ENCODE data around the gene NOC4L. TPM values are rescaled to one million over a fixed set of nuclear protein-coding genes. Genes with fewer than 3 reads are reported as not detected.
"Not testable (repeated sequence)": the region's sequence is repeated elsewhere in the genome, so short reads cannot be mapped to it uniquely, and the experiment has no call there.

NOC4L gene
- total RNA-seq, 1 experiment from 2014 or later: 29.8 TPM

- H3K4me1 ChIP-seq (ENCODE audit: control insufficient read depth, insufficient read depth, low read length): 0 out of 2 replicates have a peak, but pooled peaks cover 10% of the 10 kb centered on the region
- no peak overlapping the region for H3K4me3 ChIP-seq (ENCODE audit: low read depth in 2 of 2, low read length in 2 of 2)
- in situ Hi-C loops (cut with HindIII; ENCODE audit: low pct_unique_long_range_greater_than_20kb, low sequenced_read_pairs): no loop called here
- no peaks in the 10 kb centered on the region for H3K36me3 ChIP-seq (ENCODE audit: control insufficient read depth, insufficient read depth, low read length)
- TF ChIP-seq POLR2AphosphoS5 (IDR thresholded peaks at IDR 0.05; ENCODE audit: low read depth, low read length) (no peak), SIN3A (IDR thresholded peaks at IDR 0.05; ENCODE audit: borderline replicate concordance, insufficient read depth, low read depth, low read length) (no peak), REST (IDR thresholded peaks at IDR 0.05; ENCODE audit: insufficient read depth in 1 of 2, low read depth in 2 of 2, low read length in 1 of 2) (no peak), CTCF (IDR thresholded peaks at IDR 0.05) (no peak), TCF7L2 (IDR thresholded peaks at IDR 0.05; ENCODE audit: low read depth, low read length) (no peak)
- no peak for ATAC-seq
- H3K27ac ChIP-seq (ENCODE audit: low read length): no peak overlapping the region
- BruUV-seq (replicated peaks): no TSS peak
- intact Hi-C loops (cut with micrococcal nuclease; ENCODE audit: unreplicated experiment): no loop called here
- no peaks in the 10 kb centered on the region for H3K9me3 ChIP-seq (ENCODE audit: control insufficient read depth, insufficient read depth, low read depth, low read length)
- CTCF ChIA-PET: interaction anchor here (0.6 kb wide), 1 partner anchor 251 kb away, joined by 3 read pairs; no protein-coding TSS in a partner anchor
- DNase-seq (ENCODE audit: low read depth, low spot score): no peak
- no peaks in the 10 kb centered on the region for H3K27me3 ChIP-seq (ENCODE audit: control insufficient read depth, insufficient read depth, low read length)
- POLR2A ChIA-PET: interaction anchor here (0.7 kb wide), 1 partner anchor 15 kb away, joined by 3 read pairs; no protein-coding TSS in a partner anchor
Observed at GRCh38 chr12:132147423-132148367, 3.4 kb downstream of the NOC4L start.

- DNase-seq (ENCODE audit: low read depth, low spot score) (no peak), ATAC-seq (no peak)
- intact Hi-C loops (cut with micrococcal nuclease; ENCODE audit: unreplicated experiment): no loop called here
- in situ Hi-C loops (cut with HindIII; ENCODE audit: low pct_unique_long_range_greater_than_20kb, low sequenced_read_pairs): no loop called here
- CTCF ChIA-PET: interaction anchor here (0.6 kb wide), 1 partner anchor 250 kb away, joined by 3 read pairs; no protein-coding TSS in a partner anchor
- Histone ChIP-seq H3K36me3 (ENCODE audit: control insufficient read depth, insufficient read depth, low read length) (no peaks in the 10 kb centered on the region), H3K4me3 (ENCODE audit: low read depth in 2 of 2, low read length in 2 of 2) (no peak overlapping the region), H3K4me1 (ENCODE audit: control insufficient read depth, insufficient read depth, low read length) (0 out of 2 replicates have a peak, but pooled peaks cover 8% of the 10 kb centered on the region), H3K27ac (ENCODE audit: low read length) (no peak overlapping the region), H3K27me3 (ENCODE audit: control insufficient read depth, insufficient read depth, low read length) (no peaks in the 10 kb centered on the region), H3K9me3 (ENCODE audit: control insufficient read depth, insufficient read depth, low read depth, low read length) (no peaks in the 10 kb centered on the region)
- POLR2A ChIA-PET: no interaction called here
- TF ChIP-seq REST (IDR thresholded peaks at IDR 0.05; ENCODE audit: insufficient read depth in 1 of 2, low read depth in 2 of 2, low read length in 1 of 2) (no peak), TCF7L2 (IDR thresholded peaks at IDR 0.05; ENCODE audit: low read depth, low read length) (no peak), POLR2AphosphoS5 (IDR thresholded peaks at IDR 0.05; ENCODE audit: low read depth, low read length) (no peak), CTCF (IDR thresholded peaks at IDR 0.05) (no peak), SIN3A (IDR thresholded peaks at IDR 0.05; ENCODE audit: borderline replicate concordance, insufficient read depth, low read depth, low read length) (no peak)
- BruUV-seq (replicated peaks): no TSS peak
Observed at GRCh38 chr12:132148368-132149045, 4.2 kb downstream of the NOC4L start.

- ATAC-seq; CTCF ChIA-PET; H3K4me1 ChIP-seq (ENCODE audit: control insufficient read depth, insufficient read depth, low read length); DNase-seq (ENCODE audit: low read depth, low spot score); H3K36me3 ChIP-seq (ENCODE audit: control insufficient read depth, insufficient read depth, low read length); POLR2A ChIA-PET; H3K4me3 ChIP-seq (ENCODE audit: low read depth in 2 of 2, low read length in 2 of 2); intact Hi-C loops (cut with micrococcal nuclease; ENCODE audit: unreplicated experiment); BruUV-seq (replicated peaks); H3K9me3 ChIP-seq (ENCODE audit: control insufficient read depth, insufficient read depth, low read depth, low read length); in situ Hi-C loops (cut with HindIII; ENCODE audit: low pct_unique_long_range_greater_than_20kb, low sequenced_read_pairs); H3K27me3 ChIP-seq (ENCODE audit: control insufficient read depth, insufficient read depth, low read length); H3K27ac ChIP-seq (ENCODE audit: low read length): not testable (repeated sequence)
Observed at GRCh38 chr12:132149526-132149925, 5.3 kb downstream of the NOC4L start.
